ENCODE data around the gene TRPV3. TPM values are rescaled to one million over a fixed set of nuclear protein-coding genes. Genes with fewer than 3 reads are reported as not detected.

The TRPV3 gene
- total RNA-seq (2021; ENCODE audit: unreplicated experiment) (0.31 TPM), Bru-seq, nascent RNA (percentile 21 among the genes with signal in this experiment), BruChase-seq, experiment 1, labeled RNA remaining after a 2-hour chase (percentile 25 among the genes with signal in this experiment), BruChase-seq, experiment 2, labeled RNA remaining after a 6-hour chase (percentile 24 among the genes with signal in this experiment)
- 0.42 TPM for polyA plus RNA-seq (2012; ENCODE audit: insufficient read length)
- long read RNA-seq: 0 reads

GRCh38 chr17:3557768-3558583 lies at the start of gene TRPV3:
Gene TRPV3, minus strand, starts transcription at chr17:3557812. Its CDS starts 2,962 bp downstream, at chr17:3554850.
- Histone ChIP-seq H3K4me1 (ENCODE audit: control insufficient read depth, insufficient read depth, low read length) (no peaks in the 10 kb centered on the region), H3K36me3 (ENCODE audit: control insufficient read depth, insufficient read depth, low read length) (no peaks in the 10 kb centered on the region), H3K4me3 (ENCODE audit: low read depth in 2 of 2, low read length in 2 of 2) (no peak within 1 kb of the TSS), H3K9me3 (ENCODE audit: control insufficient read depth, insufficient read depth, low read depth, low read length) (no peaks in the 10 kb centered on the region), H3K27me3 (ENCODE audit: control insufficient read depth, insufficient read depth, low read length) (no peaks in the 10 kb centered on the region), H3K27ac (ENCODE audit: low read length) (no peak within 1 kb of the TSS)
- no TSS peak for BruUV-seq (replicated peaks)
- ChIA-PET CTCF (no interaction called here), POLR2A (no interaction called here)
- ATAC-seq (peak; percentile 47), DNase-seq (ENCODE audit: low read depth, low spot score) (no peak)
- TF ChIP-seq CTCF (IDR thresholded peaks at IDR 0.05) (no peak), SIN3A (IDR thresholded peaks at IDR 0.05; ENCODE audit: borderline replicate concordance, insufficient read depth, low read depth, low read length) (no peak), POLR2AphosphoS5 (IDR thresholded peaks at IDR 0.05; ENCODE audit: low read depth, low read length) (no peak), TCF7L2 (IDR thresholded peaks at IDR 0.05; ENCODE audit: low read depth, low read length) (no peak), REST (IDR thresholded peaks at IDR 0.05; ENCODE audit: insufficient read depth in 1 of 2, low read depth in 2 of 2, low read length in 1 of 2) (no peak)
- in situ Hi-C loops (cut with HindIII; ENCODE audit: low pct_unique_long_range_greater_than_20kb, low sequenced_read_pairs) (no loop called here), intact Hi-C loops (cut with micrococcal nuclease; ENCODE audit: unreplicated experiment) (no loop called here)

- no peak for TF ChIP-seq TCF7L2 (IDR thresholded peaks at IDR 0.05; ENCODE audit: low read depth, low read length)
- no peak for TF ChIP-seq SIN3A (IDR thresholded peaks at IDR 0.05; ENCODE audit: borderline replicate concordance, insufficient read depth, low read depth, low read length)
- H3K27me3 ChIP-seq (ENCODE audit: control insufficient read depth, insufficient read depth, low read length): no peaks in the 10 kb centered on the region
- no peaks in the 10 kb centered on the region for H3K36me3 ChIP-seq (ENCODE audit: control insufficient read depth, insufficient read depth, low read length)
- DNase-seq (ENCODE audit: low read depth, low spot score): no peak
- ChIA-PET POLR2A (no interaction called here), CTCF (no interaction called here)
- H3K9me3 ChIP-seq (ENCODE audit: control insufficient read depth, insufficient read depth, low read depth, low read length): no peaks in the 10 kb centered on the region
- no peaks in the 10 kb centered on the region for H3K4me1 ChIP-seq (ENCODE audit: control insufficient read depth, insufficient read depth, low read length)
- H3K27ac ChIP-seq (ENCODE audit: low read length): no peak overlapping the region
- in situ Hi-C loops (cut with HindIII; ENCODE audit: low pct_unique_long_range_greater_than_20kb, low sequenced_read_pairs): no loop called here
- H3K4me3 ChIP-seq (ENCODE audit: low read depth in 2 of 2, low read length in 2 of 2): no peak overlapping the region
- no TSS peak for BruUV-seq (replicated peaks)
- ATAC-seq: no peak
- intact Hi-C loops (cut with micrococcal nuclease; ENCODE audit: unreplicated experiment): no loop called here
Measured at GRCh38 chr17:3603870-3604259, 46.3 kb upstream of the TRPV3 start.

Data from Panc1 (cell line).